NCI-H2107 treated with DMSO at 0.1 percent for 48 hours (cell line): ENCODE measurements around the gene ACOT7.
A peak's percentile ranks its signal among the peaks of the same experiment; 100 is the strongest.
"Not testable (repeated sequence)": the region's sequence is repeated elsewhere in the genome, so short reads cannot be mapped to it uniquely, and the experiment has no call there.

Source experiments
- DNase-seq: peaks from one replicate; lab custom pipeline; 2025; ENCODE audit not compliant: unreplicated experiment; lab: John Stamatoyannopoulos, UW

Gene ACOT7

GRCh38 chr1:6241887-6242740, 151.5 kb downstream of the ACOT7 start:
- no peak for DNase-seq

- no peak for DNase-seq
These were observed 152.3 kb downstream of the ACOT7 start for GRCh38 chr1:6241107-6241886.

- no peak for DNase-seq
These were observed 153.4 kb downstream of the ACOT7 start for GRCh38 chr1:6239950-6240768.

DNA sequence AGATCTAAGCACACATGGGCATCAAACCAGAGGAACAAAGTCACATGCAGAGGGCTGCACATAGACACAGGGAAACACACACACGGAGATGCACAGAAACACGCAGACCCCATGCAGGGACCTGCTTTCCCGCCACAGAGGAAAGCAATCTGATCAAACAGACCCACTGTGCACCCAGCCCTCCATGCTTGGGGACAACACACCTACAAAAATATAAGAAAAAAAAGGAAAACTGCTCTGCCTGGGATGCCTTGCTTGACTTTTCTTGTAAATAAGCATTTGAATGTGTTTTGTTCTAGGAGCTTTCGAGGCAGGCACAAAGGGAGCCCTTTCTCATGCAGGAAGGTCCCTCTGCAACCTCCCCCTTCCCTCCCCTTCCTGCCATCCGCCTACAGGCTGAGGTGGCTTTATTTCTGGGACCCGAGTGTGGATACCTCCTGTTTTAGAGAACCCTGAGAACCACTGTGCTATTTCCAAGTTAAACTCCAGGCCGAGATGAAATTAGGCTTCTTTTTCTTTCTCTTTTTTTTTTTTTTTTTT, 154.3 kb downstream of the ACOT7 start:
- no peak for DNase-seq

GRCh38 chr1:6237093-6237492, 156.5 kb downstream of the ACOT7 start:
- DNase-seq: no peak

DNA sequence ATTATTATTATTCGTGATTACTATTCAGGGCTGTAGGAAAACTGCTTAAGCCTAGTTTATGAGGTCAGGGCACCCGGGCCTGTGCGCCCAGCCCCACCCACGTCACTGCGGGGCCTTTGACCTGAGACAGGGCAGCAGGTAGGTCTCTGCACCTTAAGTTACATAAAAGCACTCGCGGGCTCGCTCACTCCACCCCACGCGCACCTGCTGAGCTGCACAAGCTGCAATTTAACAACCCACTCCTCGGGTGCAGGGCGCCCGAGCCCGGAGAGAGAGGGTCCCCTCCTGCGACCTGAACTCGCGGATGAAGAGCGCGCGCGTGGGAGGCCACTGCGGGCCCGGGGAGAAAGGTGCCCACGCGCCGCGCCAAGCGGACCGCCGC, 158.3 kb downstream of the ACOT7 start:
- DNase-seq: no peak

DNA sequence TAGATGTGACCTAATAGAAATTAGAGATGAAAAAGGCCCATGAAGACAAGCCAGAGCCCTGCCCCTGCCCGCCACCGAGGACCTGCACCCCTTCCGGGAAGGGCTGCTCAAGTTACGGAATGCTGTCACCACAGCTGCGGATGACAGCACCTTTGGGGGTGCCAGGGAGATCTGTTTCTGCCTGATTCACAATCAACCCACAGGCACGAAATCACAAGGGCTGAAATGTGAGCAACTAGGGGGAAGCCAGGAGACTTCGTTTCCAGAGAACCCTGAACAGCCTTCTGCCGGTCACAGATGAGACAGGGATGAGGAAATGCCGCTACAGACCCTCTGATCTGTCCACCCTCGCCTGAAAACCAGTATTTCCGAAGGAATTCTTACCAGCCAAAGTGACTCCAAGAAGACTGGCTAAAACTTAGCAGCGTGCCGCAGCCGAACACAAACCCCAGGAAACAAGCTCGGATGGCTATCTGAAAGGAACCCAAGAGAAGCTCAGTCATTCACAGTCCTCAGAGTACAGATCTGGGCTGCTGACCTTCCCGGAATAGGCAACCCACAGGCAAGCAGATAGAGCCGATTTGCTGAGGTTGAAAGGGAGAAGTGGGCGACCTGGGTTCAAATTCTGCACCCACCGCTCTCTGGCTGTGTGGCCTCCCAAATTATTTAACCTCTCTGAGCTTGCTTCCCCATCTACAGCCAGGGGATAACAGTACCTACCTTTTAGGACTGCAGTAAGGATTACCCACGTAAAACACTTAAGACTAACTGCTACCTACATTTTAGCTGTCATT, 158.9 kb downstream of the ACOT7 start:
- DNase-seq: no peak

DNA sequence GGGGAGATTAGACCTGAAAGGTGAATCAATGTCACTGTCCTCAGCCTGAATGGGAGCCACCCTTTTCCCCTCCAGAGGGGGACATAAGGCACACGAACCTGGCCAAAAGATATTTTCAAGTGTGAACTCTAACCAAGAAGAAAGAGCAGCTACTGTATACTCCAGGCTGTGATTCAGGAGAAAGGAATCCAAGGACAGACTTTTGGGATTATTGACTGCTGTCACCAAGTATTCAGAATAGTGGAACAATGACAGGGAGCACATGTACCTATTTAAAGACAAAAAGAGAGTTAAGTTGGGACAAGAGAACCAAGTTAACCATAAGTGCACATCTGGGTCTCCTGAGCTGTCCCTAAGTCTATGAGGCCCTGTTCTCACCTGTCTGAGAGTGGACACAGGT, 160.2 kb downstream of the ACOT7 start:
- no peak for DNase-seq

GRCh38 chr1:6225651-6226050, 167.9 kb downstream of the ACOT7 start:
- no peak for DNase-seq

DNA sequence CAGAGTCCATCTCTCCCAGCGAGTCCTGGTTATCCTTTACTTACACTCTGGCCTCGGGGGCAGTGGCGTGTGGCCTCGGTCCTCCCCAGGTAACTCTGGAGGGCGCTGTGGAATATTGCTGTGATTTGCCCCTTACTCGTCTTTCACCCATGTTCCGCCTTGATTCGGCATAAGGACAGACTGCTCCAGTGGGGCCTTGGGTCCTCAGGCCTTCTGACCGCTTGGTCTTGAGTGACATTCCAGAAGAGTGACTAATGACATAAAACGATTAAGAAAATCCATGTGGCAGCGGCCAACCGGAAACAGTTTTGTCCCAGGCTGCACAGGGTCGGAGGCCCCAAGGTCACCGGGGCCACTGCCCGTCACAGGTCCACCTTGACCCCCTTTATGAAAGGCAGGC, 168.8 kb downstream of the ACOT7 start:
- no peak for DNase-seq

- no peak for DNase-seq
These were observed 169.9 kb downstream of the ACOT7 start for GRCh38 chr1:6223617-6224016.

- no peak for DNase-seq
These were observed 170.9 kb downstream of the ACOT7 start for GRCh38 chr1:6222636-6223035.

- peak; percentile 16 for DNase-seq
These were observed 172.3 kb downstream of the ACOT7 start for GRCh38 chr1:6221210-6221784.

- no peak for DNase-seq
These were observed 173.3 kb downstream of the ACOT7 start for GRCh38 chr1:6220236-6220635.

DNA sequence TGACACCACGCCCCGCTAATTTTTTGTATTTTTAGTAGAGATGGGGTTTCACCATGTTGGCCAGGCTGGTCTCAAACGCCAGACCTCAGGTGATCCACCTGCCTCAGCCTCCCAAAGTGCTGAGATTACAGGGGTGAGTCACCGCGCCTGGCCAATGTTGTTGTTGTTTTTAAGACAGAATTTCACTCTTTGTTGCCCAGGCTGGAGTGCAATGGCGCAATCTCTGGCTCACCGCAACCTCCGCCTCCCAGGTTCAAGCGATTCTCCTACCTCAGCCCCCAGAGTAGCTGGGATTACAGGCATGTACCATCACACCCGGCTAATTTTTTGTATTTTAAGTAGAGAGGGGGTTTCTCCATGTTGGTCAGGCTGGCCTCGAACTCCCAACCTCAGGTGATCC, 173.9 kb downstream of the ACOT7 start:
- not testable (repeated sequence) for DNase-seq

DNA sequence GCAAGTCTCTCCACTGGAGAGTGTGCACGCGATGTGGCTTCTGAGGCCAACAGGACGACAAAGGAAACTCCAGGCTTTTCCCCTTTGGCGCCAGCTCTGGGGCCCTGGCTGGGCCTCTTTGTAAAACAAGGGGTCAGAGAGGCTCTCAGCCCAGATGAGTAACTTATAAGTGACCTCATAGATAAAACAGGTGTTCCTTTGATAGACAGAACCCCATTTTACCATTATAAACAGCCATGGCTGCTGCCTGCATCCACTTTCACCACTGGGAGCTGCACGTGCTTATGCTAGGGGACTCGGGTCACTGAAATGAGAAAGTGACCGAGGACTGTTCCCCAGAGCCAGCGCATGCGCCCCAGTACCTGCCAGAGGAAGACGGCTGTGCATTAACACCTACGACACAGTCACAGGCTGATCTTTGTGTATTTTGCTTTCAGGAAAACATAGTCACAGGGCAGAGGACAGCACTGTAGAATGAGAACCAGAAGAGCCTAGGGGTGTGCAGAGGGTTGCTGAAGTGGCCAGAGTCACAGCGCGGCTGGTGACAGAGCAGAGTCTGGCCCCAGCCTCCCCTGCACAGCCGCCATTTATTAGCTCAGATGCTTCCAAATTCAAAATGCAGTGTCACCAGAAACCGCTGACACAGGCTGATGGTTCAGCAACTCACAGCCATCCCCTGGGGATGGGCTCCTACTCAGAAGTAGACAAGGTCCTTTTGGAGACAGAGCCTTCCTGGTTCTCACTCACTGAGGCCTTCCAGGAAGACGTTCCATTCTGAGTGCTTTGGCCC, 175.0 kb downstream of the ACOT7 start:
- DNase-seq: no peak
